ENCODE measurements around the gene DNAH5.

DNA sequence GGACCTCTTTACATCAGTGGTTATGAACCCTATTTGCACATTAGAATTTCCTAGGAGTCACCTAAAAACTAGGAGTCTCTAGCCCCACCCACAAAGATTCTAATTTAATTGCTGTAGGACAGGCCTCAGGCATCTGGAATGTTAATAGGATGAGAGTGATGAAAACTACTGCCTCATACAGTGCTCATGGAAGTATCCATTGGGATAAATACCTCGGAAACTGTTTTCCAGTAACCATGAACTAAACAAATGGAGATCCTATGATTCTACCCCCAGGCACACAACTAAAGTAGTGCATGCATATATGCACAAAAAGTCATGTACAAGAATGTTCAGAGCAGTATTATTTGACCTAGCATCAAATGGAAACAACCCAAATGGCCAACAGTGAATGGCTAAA lies 286.3 kb downstream of the DNAH5 start:
- no peak for TF ChIP-seq POLR2AphosphoS5 (IDR thresholded peaks at IDR 0.05)
- no peak for TF ChIP-seq POLR2A (IDR thresholded peaks at IDR 0.05)
- TF ChIP-seq, protein P1, sequence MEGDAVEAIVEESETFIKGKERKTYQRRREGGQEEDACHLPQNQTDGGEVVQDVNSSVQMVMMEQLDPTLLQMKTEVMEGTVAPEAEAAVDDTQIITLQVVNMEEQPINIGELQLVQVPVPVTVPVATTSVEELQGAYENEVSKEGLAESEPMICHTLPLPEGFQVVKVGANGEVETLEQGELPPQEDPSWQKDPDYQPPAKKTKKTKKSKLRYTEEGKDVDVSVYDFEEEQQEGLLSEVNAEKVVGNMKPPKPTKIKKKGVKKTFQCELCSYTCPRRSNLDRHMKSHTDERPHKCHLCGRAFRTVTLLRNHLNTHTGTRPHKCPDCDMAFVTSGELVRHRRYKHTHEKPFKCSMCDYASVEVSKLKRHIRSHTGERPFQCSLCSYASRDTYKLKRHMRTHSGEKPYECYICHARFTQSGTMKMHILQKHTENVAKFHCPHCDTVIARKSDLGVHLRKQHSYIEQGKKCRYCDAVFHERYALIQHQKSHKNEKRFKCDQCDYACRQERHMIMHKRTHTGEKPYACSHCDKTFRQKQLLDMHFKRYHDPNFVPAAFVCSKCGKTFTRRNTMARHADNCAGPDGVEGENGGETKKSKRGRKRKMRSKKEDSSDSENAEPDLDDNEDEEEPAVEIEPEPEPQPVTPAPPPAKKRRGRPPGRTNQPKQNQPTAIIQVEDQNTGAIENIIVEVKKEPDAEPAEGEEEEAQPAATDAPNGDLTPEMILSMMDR (IDR thresholded peaks at IDR 0.05): no peak
- TF ChIP-seq EP300 (IDR thresholded peaks at IDR 0.05): no peak
